Activated naive CD8-positive, alpha-beta T cell treated with anti-CD3 and anti-CD28 coated beads, Interleukin-2, amount 50 U/mL, for 24 hours (primary cell): Measurements from ENCODE around the gene TPPP2.
"Not testable (repeated sequence)": the region's sequence is repeated elsewhere in the genome, so short reads cannot be mapped to it uniquely, and the experiment has no call there.

ENCODE experiments used
- ATAC-seq: fragments of 150-1000 bp; cut with Tn5 transposase; one replicate; pipeline ENCODE4 v1.10.0; 2021
- DNase-seq: peaks from one replicate; pipeline ENCODE4 v3.0.0; 2021
- H3K27ac Mint-ChIP-seq: one replicate; pipeline ENCODE4 v1.8.0; 2021; ENCODE audit warnings: mild to moderate bottlenecking, mixed read lengths
- H3K27me3 Mint-ChIP-seq: one replicate; pipeline ENCODE4 v1.8.0; 2021; ENCODE audit warnings: mixed read lengths
- H3K36me3 Mint-ChIP-seq: one replicate; pipeline ENCODE4 v1.8.0; 2021; ENCODE audit warnings: low read depth, mixed read lengths
- H3K4me1 Mint-ChIP-seq: one replicate; pipeline ENCODE4 v1.8.0; 2021; ENCODE audit warnings: mixed read lengths
- H3K4me3 Mint-ChIP-seq: one replicate; pipeline ENCODE4 v1.8.0; 2021; ENCODE audit warnings: mild to moderate bottlenecking, moderate library complexity, mixed read lengths
- H3K9me3 Mint-ChIP-seq: one replicate; pipeline ENCODE4 v1.8.0; 2021; ENCODE audit warnings: mixed read lengths

Gene TPPP2

GRCh38 chr14:21039585-21040369 lies 9.8 kb downstream of the TPPP2 start:
- Mint-ChIP-seq H3K36me3 (no peaks in the 10 kb centered on the region), H3K4me1 (peaks cover 7% of the 10 kb centered on the region), H3K27ac (no peak overlapping the region), H3K4me3 (no peak overlapping the region), H3K9me3 (no peaks in the 10 kb centered on the region), H3K27me3 (peaks cover 14% of the 10 kb centered on the region)
- DNase-seq (no peak), ATAC-seq (peak; percentile 57)

- no peak for ATAC-seq
- no peak overlapping the region for H3K27ac Mint-ChIP-seq
- H3K4me1 Mint-ChIP-seq, result peaks cover 7% of the 10 kb centered on the region
- no peaks in the 10 kb centered on the region for H3K36me3 Mint-ChIP-seq
- H3K9me3 Mint-ChIP-seq, result no peaks in the 10 kb centered on the region
- DNase-seq, result no peak
- peaks cover 19% of the 10 kb centered on the region for H3K27me3 Mint-ChIP-seq
- no peak overlapping the region for H3K4me3 Mint-ChIP-seq
These were observed 10.4 kb downstream of the TPPP2 start for GRCh38 chr14:21040370-21040925.

GRCh38 chr14:21040941-21041340 lies 10.9 kb downstream of the TPPP2 start:
- H3K27me3 Mint-ChIP-seq, result peaks cover 19% of the 10 kb centered on the region
- H3K27ac Mint-ChIP-seq, H3K36me3 Mint-ChIP-seq, H3K4me1 Mint-ChIP-seq, H3K4me3 Mint-ChIP-seq, ATAC-seq, H3K9me3 Mint-ChIP-seq, DNase-seq: not testable (repeated sequence)

GRCh38 chr14:21041676-21042433 lies 11.8 kb downstream of the TPPP2 start, which contains the start of gene RNASE7:
RNASE7 (plus strand) TSS chr14:21042362; CDS start chr14:21042993, 631 bp downstream.
- ATAC-seq (no peak), DNase-seq (no peak)
- Mint-ChIP-seq H3K4me3 (no peak within 1 kb of the TSS), H3K4me1 (peaks cover 7% of the 10 kb centered on the region), H3K27me3 (peaks cover 19% of the 10 kb centered on the region), H3K27ac (no peak within 1 kb of the TSS), H3K36me3 (no peaks in the 10 kb centered on the region), H3K9me3 (no peaks in the 10 kb centered on the region)

GRCh38 chr14:21042918-21043317 lies 12.9 kb downstream of the TPPP2 start:
- ATAC-seq, result no peak
- H3K27ac Mint-ChIP-seq, result no peak overlapping the region
- no peak for DNase-seq
- no peak overlapping the region for H3K4me3 Mint-ChIP-seq
- no peaks in the 10 kb centered on the region for H3K9me3 Mint-ChIP-seq
- H3K4me1 Mint-ChIP-seq, result peaks cover 7% of the 10 kb centered on the region
- H3K27me3 Mint-ChIP-seq, result peaks cover 21% of the 10 kb centered on the region
- no peaks in the 10 kb centered on the region for H3K36me3 Mint-ChIP-seq

- H3K36me3 Mint-ChIP-seq, result no peaks in the 10 kb centered on the region
- H3K27me3 Mint-ChIP-seq, result peaks cover 21% of the 10 kb centered on the region
These were observed 13.5 kb downstream of the TPPP2 start for GRCh38 chr14:21043387-21043973.

GRCh38 chr14:21043974-21044618 lies 14.1 kb downstream of the TPPP2 start:
- no peaks in the 10 kb centered on the region for H3K9me3 Mint-ChIP-seq
- no peak overlapping the region for H3K4me3 Mint-ChIP-seq
- peaks cover 23% of the 10 kb centered on the region for H3K27me3 Mint-ChIP-seq
- H3K27ac Mint-ChIP-seq, result no peak overlapping the region
- peaks cover 7% of the 10 kb centered on the region for H3K4me1 Mint-ChIP-seq
- no peaks in the 10 kb centered on the region for H3K36me3 Mint-ChIP-seq
- DNase-seq (no peak), ATAC-seq (no peak)

More at GRCh38 chr14:21043387-21043973, 13.5 kb downstream of the TPPP2 start:
- Mint-ChIP-seq H3K9me3 (no peaks in the 10 kb centered on the region), H3K4me3 (no peak overlapping the region), H3K4me1 (peaks cover 7% of the 10 kb centered on the region), H3K27ac (no peak overlapping the region)
- DNase-seq (no peak), ATAC-seq (no peak)

- H3K27me3 Mint-ChIP-seq, result peaks cover 16% of the 10 kb centered on the region
- ATAC-seq, result no peak
- H3K4me3 Mint-ChIP-seq, result no peak overlapping the region
- no peaks in the 10 kb centered on the region for H3K36me3 Mint-ChIP-seq
- peaks cover 7% of the 10 kb centered on the region for H3K4me1 Mint-ChIP-seq
- no peak for DNase-seq
- H3K9me3 Mint-ChIP-seq, result no peaks in the 10 kb centered on the region
- H3K27ac Mint-ChIP-seq, result no peak overlapping the region
These were observed 17.4 kb downstream of the TPPP2 start for GRCh38 chr14:21047378-21047781.

GRCh38 chr14:21048638-21049037 lies 18.6 kb downstream of the TPPP2 start:
- Mint-ChIP-seq H3K9me3 (no peaks in the 10 kb centered on the region), H3K4me3 (no peak overlapping the region), H3K36me3 (no peaks in the 10 kb centered on the region), H3K4me1 (peaks cover 5% of the 10 kb centered on the region), H3K27me3 (peaks cover 15% of the 10 kb centered on the region), H3K27ac (no peak overlapping the region)
- DNase-seq (no peak), ATAC-seq (no peak)

- ATAC-seq, result no peak
These were observed 19.3 kb downstream of the TPPP2 start for GRCh38 chr14:21049271-21049673.

GRCh38 chr14:21050597-21050996 lies 20.6 kb downstream of the TPPP2 start:
- Mint-ChIP-seq H3K27ac (no peak overlapping the region), H3K4me1 (no peaks in the 10 kb centered on the region), H3K27me3 (peaks cover 6% of the 10 kb centered on the region), H3K9me3 (no peaks in the 10 kb centered on the region), H3K4me3 (no peak overlapping the region), H3K36me3 (no peaks in the 10 kb centered on the region)
- DNase-seq, result no peak
- ATAC-seq, result no peak

More at GRCh38 chr14:21049271-21049673, 19.3 kb downstream of the TPPP2 start:
- DNase-seq, result no peak
- Mint-ChIP-seq H3K36me3 (no peaks in the 10 kb centered on the region), H3K27me3 (peaks cover 15% of the 10 kb centered on the region), H3K27ac (no peak overlapping the region), H3K4me1 (peaks cover 3% of the 10 kb centered on the region), H3K4me3 (no peak overlapping the region), H3K9me3 (no peaks in the 10 kb centered on the region)

- no peak for DNase-seq
- Mint-ChIP-seq H3K27me3 (peaks cover 6% of the 10 kb centered on the region), H3K27ac (no peak overlapping the region), H3K36me3 (no peaks in the 10 kb centered on the region), H3K4me1 (no peaks in the 10 kb centered on the region), H3K4me3 (no peak overlapping the region), H3K9me3 (no peaks in the 10 kb centered on the region)
- ATAC-seq, result no peak
These were observed 23.4 kb downstream of the TPPP2 start for GRCh38 chr14:21053184-21054122.

GRCh38 chr14:21054123-21054767 lies 24.2 kb downstream of the TPPP2 start:
- Mint-ChIP-seq H3K27ac (no peak overlapping the region), H3K9me3 (no peaks in the 10 kb centered on the region), H3K4me1 (no peaks in the 10 kb centered on the region), H3K4me3 (no peak overlapping the region), H3K36me3 (no peaks in the 10 kb centered on the region), H3K27me3 (peaks cover 4% of the 10 kb centered on the region)
- no peak for DNase-seq
- ATAC-seq, result peak; percentile 49
